Measurements from ENCODE around the gene GUCY2F. TPM values are rescaled to one million over a fixed set of nuclear protein-coding genes. Genes with fewer than 3 reads are reported as not detected.

The GUCY2F gene
- total RNA-seq, 2 experiments from 2014 or later = not detected

- no peaks in the 10 kb centered on the region for H3K9me3 Mint-ChIP-seq
- no peaks in the 10 kb centered on the region for H3K27me3 Mint-ChIP-seq
- CTCF ChIA-PET = no interaction called here
- no peak overlapping the region for H3K4me3 Mint-ChIP-seq
- DNase-seq = no peak
- H3K36me3 Mint-ChIP-seq (ENCODE audit: low read depth) = no peaks in the 10 kb centered on the region
- no peaks in the 10 kb centered on the region for H3K4me1 Mint-ChIP-seq
- H3K27ac Mint-ChIP-seq = no peak overlapping the region
- POLR2A ChIA-PET = no interaction called here
These were observed 99.6 kb downstream of the GUCY2F start for GRCh38 chrX:109382332-109382731.

- POLR2A ChIA-PET = no interaction called here
- CTCF ChIA-PET = interaction anchor here (1.1 kb wide), 1 partner anchor 28 kb away, joined by 3 read pairs; no protein-coding TSS in a partner anchor
- Mint-ChIP-seq H3K27ac (no peak overlapping the region), H3K9me3 (no peaks in the 10 kb centered on the region), H3K27me3 (no peaks in the 10 kb centered on the region), H3K36me3 (ENCODE audit: low read depth) (no peaks in the 10 kb centered on the region), H3K4me1 (no peaks in the 10 kb centered on the region), H3K4me3 (no peak overlapping the region)
- DNase-seq = no peak
These were observed 103.6 kb downstream of the GUCY2F start for GRCh38 chrX:109378281-109378680.

GRCh38 chrX:109374262-109374960 lies 107.5 kb downstream of the GUCY2F start:
- no peak for DNase-seq
- no peaks in the 10 kb centered on the region for H3K4me1 Mint-ChIP-seq
- no peaks in the 10 kb centered on the region for H3K27me3 Mint-ChIP-seq
- CTCF ChIA-PET = no interaction called here
- no peak overlapping the region for H3K27ac Mint-ChIP-seq
- H3K4me3 Mint-ChIP-seq = no peak overlapping the region
- H3K36me3 Mint-ChIP-seq (ENCODE audit: low read depth) = no peaks in the 10 kb centered on the region
- POLR2A ChIA-PET = no interaction called here
- no peaks in the 10 kb centered on the region for H3K9me3 Mint-ChIP-seq

- H3K36me3 Mint-ChIP-seq (ENCODE audit: low read depth) = no peaks in the 10 kb centered on the region
- CTCF ChIA-PET = interaction anchor here (1.2 kb wide), 1 partner anchor 25 kb away, joined by 4 read pairs; no protein-coding TSS in a partner anchor
These were observed 108.4 kb downstream of the GUCY2F start for GRCh38 chrX:109373468-109373867.

GRCh38 chrX:109372716-109373115 lies 109.2 kb downstream of the GUCY2F start:
- H3K27ac Mint-ChIP-seq = no peak overlapping the region
- H3K4me3 Mint-ChIP-seq = no peak overlapping the region
- no peaks in the 10 kb centered on the region for H3K4me1 Mint-ChIP-seq
- no peaks in the 10 kb centered on the region for H3K9me3 Mint-ChIP-seq
- H3K36me3 Mint-ChIP-seq (ENCODE audit: low read depth) = no peaks in the 10 kb centered on the region
- ChIA-PET CTCF (interaction anchor here (1.2 kb wide), 1 partner anchor 25 kb away, joined by 4 read pairs; no protein-coding TSS in a partner anchor), POLR2A (no interaction called here)
- H3K27me3 Mint-ChIP-seq = no peaks in the 10 kb centered on the region
- DNase-seq = no peak

More at GRCh38 chrX:109373468-109373867, 108.4 kb downstream of the GUCY2F start:
- no peaks in the 10 kb centered on the region for H3K9me3 Mint-ChIP-seq
- H3K27me3 Mint-ChIP-seq = no peaks in the 10 kb centered on the region
- no peak for DNase-seq
- H3K4me3 Mint-ChIP-seq = no peak overlapping the region
- no peak overlapping the region for H3K27ac Mint-ChIP-seq
- no peaks in the 10 kb centered on the region for H3K4me1 Mint-ChIP-seq
- POLR2A ChIA-PET = no interaction called here

- POLR2A ChIA-PET = no interaction called here
These were observed 109.6 kb downstream of the GUCY2F start for GRCh38 chrX:109372291-109372690.

GRCh38 chrX:109362101-109362500 lies 119.8 kb downstream of the GUCY2F start:
- Mint-ChIP-seq H3K36me3 (ENCODE audit: low read depth) (no peaks in the 10 kb centered on the region), H3K27ac (no peak overlapping the region), H3K27me3 (no peaks in the 10 kb centered on the region), H3K4me1 (no peaks in the 10 kb centered on the region), H3K9me3 (no peaks in the 10 kb centered on the region), H3K4me3 (no peak overlapping the region)
- POLR2A ChIA-PET = no interaction called here
- CTCF ChIA-PET = interaction anchor here (1.7 kb wide), 1 partner anchor 10 kb away, joined by 6 read pairs; no protein-coding TSS in a partner anchor
- DNase-seq = no peak

More at GRCh38 chrX:109372291-109372690, 109.6 kb downstream of the GUCY2F start:
- Mint-ChIP-seq H3K36me3 (ENCODE audit: low read depth) (no peaks in the 10 kb centered on the region), H3K9me3 (no peaks in the 10 kb centered on the region), H3K4me3 (no peak overlapping the region), H3K27me3 (peaks cover 2% of the 10 kb centered on the region), H3K27ac (no peak overlapping the region), H3K4me1 (no peaks in the 10 kb centered on the region)
- CTCF ChIA-PET = interaction anchor here (1.2 kb wide), 1 partner anchor 24 kb away, joined by 4 read pairs; no protein-coding TSS in a partner anchor
- no peak for DNase-seq

GRCh38 chrX:109360301-109360700 lies 121.6 kb downstream of the GUCY2F start:
- ChIA-PET CTCF (no interaction called here), POLR2A (no interaction called here)
- no peak overlapping the region for H3K27ac Mint-ChIP-seq

GRCh38 chrX:109357706-109358105 lies 124.2 kb downstream of the GUCY2F start:
- Mint-ChIP-seq H3K27me3 (no peaks in the 10 kb centered on the region), H3K27ac (no peak overlapping the region), H3K9me3 (no peaks in the 10 kb centered on the region), H3K4me3 (no peak overlapping the region), H3K4me1 (no peaks in the 10 kb centered on the region), H3K36me3 (ENCODE audit: low read depth) (no peaks in the 10 kb centered on the region)
- no peak for DNase-seq
- ChIA-PET POLR2A (no interaction called here), CTCF (no interaction called here)

More at GRCh38 chrX:109360301-109360700, 121.6 kb downstream of the GUCY2F start:
- H3K9me3 Mint-ChIP-seq = no peaks in the 10 kb centered on the region
- no peaks in the 10 kb centered on the region for H3K36me3 Mint-ChIP-seq (ENCODE audit: low read depth)
- no peak for DNase-seq
- H3K27me3 Mint-ChIP-seq = no peaks in the 10 kb centered on the region
- H3K4me3 Mint-ChIP-seq = no peak overlapping the region
- H3K4me1 Mint-ChIP-seq = no peaks in the 10 kb centered on the region

GRCh38 chrX:109356684-109357083 lies 125.2 kb downstream of the GUCY2F start:
- Mint-ChIP-seq H3K36me3 (ENCODE audit: low read depth) (no peaks in the 10 kb centered on the region), H3K27ac (no peak overlapping the region), H3K4me3 (no peak overlapping the region), H3K4me1 (no peaks in the 10 kb centered on the region), H3K9me3 (no peaks in the 10 kb centered on the region), H3K27me3 (no peaks in the 10 kb centered on the region)
- no peak for DNase-seq
- CTCF ChIA-PET = no interaction called here
- POLR2A ChIA-PET = no interaction called here

GRCh38 chrX:109352066-109352588 lies 129.8 kb downstream of the GUCY2F start:
- no peaks in the 10 kb centered on the region for H3K36me3 Mint-ChIP-seq (ENCODE audit: low read depth)
- no peaks in the 10 kb centered on the region for H3K4me1 Mint-ChIP-seq
- ChIA-PET POLR2A (no interaction called here), CTCF (interaction anchor here (1.9 kb wide), 1 partner anchor 9 kb away, joined by 6 read pairs; no protein-coding TSS in a partner anchor)
- H3K4me3 Mint-ChIP-seq = no peak overlapping the region
- no peaks in the 10 kb centered on the region for H3K27me3 Mint-ChIP-seq
- H3K27ac Mint-ChIP-seq = no peak overlapping the region
- DNase-seq = no peak
- no peaks in the 10 kb centered on the region for H3K9me3 Mint-ChIP-seq

- Mint-ChIP-seq H3K27ac (no peak overlapping the region), H3K4me1 (no peaks in the 10 kb centered on the region), H3K36me3 (ENCODE audit: low read depth) (no peaks in the 10 kb centered on the region), H3K4me3 (no peak overlapping the region), H3K27me3 (no peaks in the 10 kb centered on the region), H3K9me3 (no peaks in the 10 kb centered on the region)
- POLR2A ChIA-PET = no interaction called here
- CTCF ChIA-PET = interaction anchor here (1.9 kb wide), 1 partner anchor 10 kb away, joined by 6 read pairs; no protein-coding TSS in a partner anchor
- no peak for DNase-seq
These were observed 130.3 kb downstream of the GUCY2F start for GRCh38 chrX:109351557-109351956.

GRCh38 chrX:109350551-109350950 lies 131.3 kb downstream of the GUCY2F start:
- no peaks in the 10 kb centered on the region for H3K4me1 Mint-ChIP-seq
- no peaks in the 10 kb centered on the region for H3K27me3 Mint-ChIP-seq
- POLR2A ChIA-PET = no interaction called here
- no peak overlapping the region for H3K27ac Mint-ChIP-seq
- no peak for DNase-seq
- H3K4me3 Mint-ChIP-seq = no peak overlapping the region
- H3K36me3 Mint-ChIP-seq (ENCODE audit: low read depth) = no peaks in the 10 kb centered on the region
- H3K9me3 Mint-ChIP-seq = no peaks in the 10 kb centered on the region
- CTCF ChIA-PET = interaction anchor here (0.8 to 1.9 kb wide), 2 partner anchors 11 to 28 kb away, joined by 3 to 6 read pairs; no protein-coding TSS in a partner anchor
